HEK293 (cell line): Measurements from ENCODE around the gene NR4A3.

Source experiments
- ELK4 ChIP-seq: IDR thresholded peaks from 2 replicates; pipeline ENCODE4 v1.6.1; 2011; ENCODE audit warnings: mild to moderate bottlenecking, low read depth, low read length, borderline replicate concordance
- GLI2 ChIP-seq: fragments of 450-650 bp; formaldehyde crosslinking; IDR thresholded peaks from 2 replicates; pipeline ENCODE4; 2017; ENCODE audit warnings: missing biosample characterization, missing genetic modification characterization, low read depth, borderline replicate concordance
- HIC1 ChIP-seq: fragments of 450-650 bp; formaldehyde crosslinking; IDR thresholded peaks from 2 replicates; pipeline ENCODE4 v1.5.1; 2016; ENCODE audit warnings: missing biosample characterization, missing genetic modification characterization
- IKZF3 ChIP-seq: fragments of 450-650 bp; IDR thresholded peaks from 2 replicates; pipeline ENCODE4 v1.5.0; 2018; ENCODE audit warnings: missing biosample characterization, mild to moderate bottlenecking, missing genetic modification characterization, moderate library complexity
- KLF16 ChIP-seq: fragments of 450-650 bp; formaldehyde crosslinking; IDR thresholded peaks from 2 replicates; pipeline ENCODE4 v1.5.1; 2017; ENCODE audit warnings: missing biosample characterization, missing genetic modification characterization
- MZF1 ChIP-seq: fragments of 450-650 bp; formaldehyde crosslinking; IDR thresholded peaks from 2 replicates; pipeline ENCODE4 v1.5.1; 2017; ENCODE audit warnings: missing biosample characterization, missing genetic modification characterization, borderline replicate concordance
- OVOL3 ChIP-seq: fragments of 450-650 bp; formaldehyde crosslinking; IDR thresholded peaks from 2 replicates; pipeline ENCODE4 v1.5.1; 2016; ENCODE audit warnings: missing biosample characterization, missing genetic modification characterization
- PRDM6 ChIP-seq: fragments of 450-650 bp; formaldehyde crosslinking; IDR thresholded peaks from 2 replicates; pipeline ENCODE4 v1.5.1; 2017; ENCODE audit warnings: missing biosample characterization, missing genetic modification characterization
- ZBTB21 ChIP-seq: fragments of 450-650 bp; formaldehyde crosslinking; IDR thresholded peaks from 2 replicates; pipeline ENCODE4 v1.5.1; 2017; ENCODE audit warnings: missing biosample characterization, missing genetic modification characterization
- ZBTB26 ChIP-seq: fragments of 450-650 bp; formaldehyde crosslinking; optimal IDR thresholded peaks from 2 replicates; pipeline ENCODE3; 2016; ENCODE audit warnings: missing biosample characterization, mild to moderate bottlenecking, missing genetic modification characterization
- ZFHX2 ChIP-seq: fragments of 450-650 bp; formaldehyde crosslinking; conservative IDR thresholded peaks from 2 replicates; pipeline ENCODE4 v1.5.1; 2016; ENCODE audit warnings: missing biosample characterization, missing genetic modification characterization
- ZFP41 ChIP-seq: fragments of 450-650 bp; formaldehyde crosslinking; IDR thresholded peaks from 2 replicates; pipeline ENCODE4 v1.5.1; 2016; ENCODE audit warnings: missing biosample characterization, missing genetic modification characterization, borderline replicate concordance
- ZFP69B ChIP-seq: fragments of 450-650 bp; formaldehyde crosslinking; IDR thresholded peaks from 2 replicates; pipeline ENCODE4 v1.5.1; 2016; ENCODE audit warnings: missing biosample characterization, missing genetic modification characterization
- ZNF112 ChIP-seq: fragments of 450-650 bp; formaldehyde crosslinking; IDR thresholded peaks from 2 replicates; pipeline ENCODE4 v1.5.0; 2017; ENCODE audit warnings: missing biosample characterization, missing genetic modification characterization
- ZNF148 ChIP-seq: fragments of 450-650 bp; formaldehyde crosslinking; IDR thresholded peaks from 2 replicates; pipeline ENCODE4 v1.5.0; 2017; ENCODE audit warnings: missing biosample characterization, missing genetic modification characterization, borderline replicate concordance
- ZNF174 ChIP-seq: fragments of 450-650 bp; formaldehyde crosslinking; IDR thresholded peaks from 2 replicates; pipeline ENCODE4 v1.5.0; 2017; ENCODE audit warnings: missing biosample characterization, mild to moderate bottlenecking, missing genetic modification characterization
- ZNF175 ChIP-seq: fragments of 450-650 bp; formaldehyde crosslinking; IDR thresholded peaks from 2 replicates; pipeline ENCODE4 v1.5.1; 2016; ENCODE audit warnings: missing biosample characterization, missing genetic modification characterization
- ZNF184 ChIP-seq: fragments of 450-650 bp; IDR thresholded peaks from 2 replicates; pipeline ENCODE4 v1.5.1; 2018; ENCODE audit warnings: missing biosample characterization, mild to moderate bottlenecking, missing genetic modification characterization
- ZNF362 ChIP-seq: fragments of 450-650 bp; formaldehyde crosslinking; IDR thresholded peaks from 2 replicates; pipeline ENCODE4 v1.5.1; 2016; ENCODE audit warnings: missing biosample characterization, missing genetic modification characterization
- ZNF391 ChIP-seq: fragments of 450-650 bp; formaldehyde crosslinking; IDR thresholded peaks from 2 replicates; pipeline ENCODE4 v1.5.1; 2016; ENCODE audit warnings: low read depth, missing biosample characterization, missing genetic modification characterization, borderline replicate concordance
- ZNF514 ChIP-seq: fragments of 450-650 bp; formaldehyde crosslinking; IDR thresholded peaks from 2 replicates; pipeline ENCODE4 v1.5.1; 2016; ENCODE audit warnings: missing biosample characterization, missing genetic modification characterization
- ZNF521 ChIP-seq: fragments of 450-650 bp; formaldehyde crosslinking; IDR thresholded peaks from 2 replicates; pipeline ENCODE4 v1.5.1; 2017; ENCODE audit warnings: missing biosample characterization, mild to moderate bottlenecking, missing genetic modification characterization
- ZNF529 ChIP-seq: fragments of 450-650 bp; formaldehyde crosslinking; IDR thresholded peaks from 2 replicates; pipeline ENCODE4 v1.5.1; 2017; ENCODE audit warnings: missing genetic modification characterization, missing biosample characterization; ENCODE audit not compliant: insufficient replicate concordance
- ZNF571 ChIP-seq: fragments of 450-650 bp; formaldehyde crosslinking; IDR thresholded peaks from 2 replicates; pipeline ENCODE4 v1.5.0; 2017; ENCODE audit warnings: missing biosample characterization, missing genetic modification characterization
- ZNF621 ChIP-seq: fragments of 450-650 bp; formaldehyde crosslinking; IDR thresholded peaks from 2 replicates; pipeline ENCODE4 v1.5.1; 2017; ENCODE audit warnings: missing biosample characterization, missing genetic modification characterization
- ZNF660 ChIP-seq: fragments of 450-650 bp; IDR thresholded peaks from 2 replicates; pipeline ENCODE4 v1.5.1; 2018; ENCODE audit warnings: missing biosample characterization, mild to moderate bottlenecking, missing genetic modification characterization
- ZNF692 ChIP-seq: fragments of 450-650 bp; formaldehyde crosslinking; IDR thresholded peaks from 2 replicates; pipeline ENCODE4 v1.5.1; 2016; ENCODE audit warnings: missing biosample characterization, missing genetic modification characterization
- ZNF837 ChIP-seq: fragments of 450-650 bp; formaldehyde crosslinking; IDR thresholded peaks from 2 replicates; pipeline ENCODE4 v1.5.1; 2016; ENCODE audit warnings: missing biosample characterization, missing genetic modification characterization

NR4A3 gene

GRCh38 chr9:99821396-99822108 is at the start of gene NR4A3 (continued):
- TF ChIP-seq ZFHX2 (tag by site-specific recombination), result peak; percentile 65
- no peak for TF ChIP-seq ZNF837 (tag by site-specific recombination)
- 0 out of 2 replicates have a peak, but pooled peaks have one; percentile 20 for TF ChIP-seq ZNF660 (tag by site-specific recombination)
- TF ChIP-seq HIC1 (tag by site-specific recombination), result peak; percentile 59; the same call in 1 of the 2 replicates
- no peak for TF ChIP-seq ZNF571 (tag by site-specific recombination)
- TF ChIP-seq ZFP69B (tag by site-specific recombination), result 0 out of 2 replicates have a peak, but pooled peaks have one; percentile 28
- TF ChIP-seq ZNF521 (tag by site-specific recombination), result no peak
- TF ChIP-seq ZNF174 (tag by site-specific recombination), result no peak
- no peak for TF ChIP-seq ZNF529 (tag by site-specific recombination)
- TF ChIP-seq PRDM6 (tag by site-specific recombination), result no peak
- TF ChIP-seq ZNF362 (tag by site-specific recombination), result no peak
- no peak for TF ChIP-seq ZNF148 (tag by site-specific recombination)
- no peak for TF ChIP-seq ZNF184 (tag by site-specific recombination)
- TF ChIP-seq MZF1, result no peak
- no peak for TF ChIP-seq ZNF621
- TF ChIP-seq ZBTB26 (tag by site-specific recombination), result peak; percentile 97
- TF ChIP-seq KLF16 (tag by site-specific recombination), result peak; percentile 84; the same call in 1 of the 2 replicates
- TF ChIP-seq IKZF3, result peak; percentile 92
- no peak for TF ChIP-seq ELK4
- TF ChIP-seq ZNF112 (tag by site-specific recombination), result no peak
- TF ChIP-seq ZNF391, result 0 out of 2 replicates have a peak, but pooled peaks have one; percentile 12
- TF ChIP-seq ZNF514 (tag by site-specific recombination), result no peak
- no peak for TF ChIP-seq ZFP41 (tag by site-specific recombination)
- TF ChIP-seq ZNF175 (tag by site-specific recombination), result no peak
- TF ChIP-seq ZNF692 (tag by site-specific recombination), result peak; percentile 54
- TF ChIP-seq OVOL3 (tag by site-specific recombination), result no peak
- no peak for TF ChIP-seq GLI2
- peak; percentile 99 for TF ChIP-seq ZBTB21 (tag by site-specific recombination)
